CD14-positive monocyte (primary cell): ENCODE results near the gene IMMP2L. TPM values are rescaled to one million over a fixed set of nuclear protein-coding genes. Genes with fewer than 3 reads are reported as not detected.

Experiments
- DNase-seq, 3 donors: peaks; one replicate each; pipeline ENCODE4 v3.0.0-alpha.2; 2011 to 2022
- H2AFZ ChIP-seq: 2 replicates; pipeline ENCODE4 v1.6.0; 2012; ENCODE audit warnings: mild to moderate bottlenecking, low read depth, low read length, inconsistent platforms; ENCODE audit not compliant: insufficient read depth, poor library complexity, severe bottlenecking
- H3K27ac ChIP-seq, 2 donors: 1 replicate in 1 of 2; 2 replicates in 1 of 2; pipeline ENCODE4 v1.5.1; 2012 to 2013; ENCODE audit warnings: low read length in 2 of 2, control low read depth in 1 of 2, inconsistent platforms in 1 of 2, low read depth in 1 of 2, mild to moderate bottlenecking in 1 of 2
- H3K27me3 ChIP-seq, 2 donors: one replicate each; pipeline versions ENCODE4 v1.6.0 to v1.6.1; 2011 to 2013; ENCODE audit warnings: low read length in 2 of 2; ENCODE audit not compliant: control insufficient read depth in 2 of 2, insufficient read depth in 2 of 2
- H3K36me3 ChIP-seq, 2 donors: replicated peaks in 1 of 2; 1 replicate in 1 of 2; 2 replicates in 1 of 2; pipeline versions ENCODE4 v1.5.1 to v1.6.1; 2012 to 2013; ENCODE audit warnings: low read length in 2 of 2, control low read depth in 1 of 2, inconsistent platforms in 1 of 2, mild to moderate bottlenecking in 1 of 2; ENCODE audit not compliant: insufficient read depth in 2 of 2, control insufficient read depth in 1 of 2
- H3K4me1 ChIP-seq, 2 donors: 1 replicate in 1 of 2; 2 replicates in 1 of 2; pipeline versions ENCODE4 v1.5.1 to v1.6.1; 2012 to 2013; ENCODE audit warnings: low read length in 2 of 2, control low read depth in 1 of 2, inconsistent platforms in 1 of 2, mild to moderate bottlenecking in 1 of 2, moderate library complexity in 1 of 2; ENCODE audit not compliant: insufficient read depth in 2 of 2, control insufficient read depth in 1 of 2
- H3K4me2 ChIP-seq: replicated peaks from 2 replicates; pipeline ENCODE3; 2012; ENCODE audit warnings: low read length, moderate library complexity, mild to moderate bottlenecking; ENCODE audit not compliant: poor library complexity, severe bottlenecking; ENCODE audit errors: extremely low read depth
- H3K4me3 ChIP-seq, 3 experiments: fragments of 200-600 bp in 1 of 3; sonication (generic) in 1 of 3; replicated peaks in 1 of 3; 1 replicate in 2 of 3; 2 replicates in 1 of 3; pipeline ENCODE4 v1.5.1; 2011 to 2013; ENCODE audit warnings: low read length in 3 of 3, mild to moderate bottlenecking in 3 of 3, control low read depth in 2 of 3, low read depth in 2 of 3, inconsistent platforms in 1 of 3, moderate library complexity in 1 of 3
- H3K79me2 ChIP-seq: 2 replicates; pipeline ENCODE4 v1.6.0; 2012; ENCODE audit warnings: mild to moderate bottlenecking, control low read depth, inconsistent platforms, low read length, moderate library complexity; ENCODE audit not compliant: insufficient read depth
- H3K9ac ChIP-seq: 2 replicates; pipeline ENCODE4 v1.6.0; 2017; ENCODE audit warnings: low read length, mild to moderate bottlenecking; ENCODE audit not compliant: insufficient read depth, poor library complexity, severe bottlenecking
- H3K9me3 ChIP-seq, 2 donors: replicated peaks in 1 of 2; 1 replicate in 1 of 2; 2 replicates in 1 of 2; pipeline versions ENCODE4 v1.5.1 to v1.6.1; 2012 to 2013; ENCODE audit warnings: low read length in 2 of 2, control low read depth in 1 of 2; ENCODE audit not compliant: control insufficient read depth in 1 of 2, insufficient read depth in 1 of 2
- H4K20me1 ChIP-seq: 2 replicates; pipeline ENCODE4 v1.6.0; 2012; ENCODE audit warnings: mild to moderate bottlenecking, low read length, control low read depth, moderate library complexity; ENCODE audit not compliant: insufficient read depth
- H3K27ac Mint-ChIP-seq, 7 donors: one replicate each; pipeline ENCODE4 v1.8.0; 2020; ENCODE audit warnings: mild to moderate bottlenecking in 7 of 7, mixed read lengths in 7 of 7, moderate library complexity in 6 of 7, inconsistent platforms in 2 of 7
- H3K27me3 Mint-ChIP-seq, 3 donors: one replicate each; pipeline ENCODE4 v1.8.0; 2021 to 2022; ENCODE audit warnings: low read depth in 3 of 3, mild to moderate bottlenecking in 3 of 3, mixed read lengths in 3 of 3, moderate library complexity in 3 of 3, inconsistent platforms in 1 of 3
- H3K36me3 Mint-ChIP-seq, 2 donors: one replicate each; pipeline ENCODE4 v1.8.0; 2020; ENCODE audit warnings: mixed read lengths in 2 of 2, inconsistent platforms in 1 of 2, mild to moderate bottlenecking in 1 of 2
- H3K4me1 Mint-ChIP-seq: one replicate; pipeline ENCODE4 v1.8.0; 2020; ENCODE audit warnings: mild to moderate bottlenecking, mixed read lengths
- H3K4me3 Mint-ChIP-seq, 2 donors: one replicate each; pipeline ENCODE4 v1.8.0; 2020; ENCODE audit warnings: mild to moderate bottlenecking in 2 of 2, mixed read lengths in 2 of 2, moderate library complexity in 1 of 2
- H3K9me3 Mint-ChIP-seq, 7 donors: one replicate each; pipeline ENCODE4 v1.8.0; 2020 to 2022; ENCODE audit warnings: mixed read lengths in 7 of 7, mild to moderate bottlenecking in 6 of 7, moderate library complexity in 6 of 7, inconsistent platforms in 2 of 7
- CTCF ChIP-seq: fragments of 200-600 bp; IDR thresholded peaks from one replicate; pipeline ENCODE4 v1.8.0; 2022; ENCODE audit warnings: antibody characterized with exemption, mild to moderate bottlenecking
- WGBS: methylation state at CpG from one replicate; pipeline ENCODE4 v1.1.5; 2013; ENCODE audit warnings: missing lambda C conversion rate; ENCODE audit not compliant: insufficient coverage; 5-methylcytosine and 5-hydroxymethylcytosine counted together
- intact Hi-C, 2 donors: fragments of 100-400 bp; cut with micrococcal nuclease; formaldehyde crosslinking; loops; one replicate each; pipeline versions ENCODE4 v1.15.0 to v1.15.1; 2023
- polyA plus RNA-seq, 3 donors: library from polyadenylated mRNA; depleted of rRNA in 1 of 3; unstranded in 2 of 3; stranded (reverse) in 1 of 3; fragments of 300-500 nt in 2 of 3; fragments of >200 nt in 1 of 3; fragmentation: Illumina TruSeq in 2 of 3; gene quantifications; 1 replicate in 2 of 3; 2 replicates in 1 of 3; pipeline ENCODE4 v1.2.3, GENCODE V29; 2012 to 2021

The IMMP2L gene
- polyA plus RNA-seq, 3 donors = 1.9 to 6.4 (median 6.2) TPM

DNA sequence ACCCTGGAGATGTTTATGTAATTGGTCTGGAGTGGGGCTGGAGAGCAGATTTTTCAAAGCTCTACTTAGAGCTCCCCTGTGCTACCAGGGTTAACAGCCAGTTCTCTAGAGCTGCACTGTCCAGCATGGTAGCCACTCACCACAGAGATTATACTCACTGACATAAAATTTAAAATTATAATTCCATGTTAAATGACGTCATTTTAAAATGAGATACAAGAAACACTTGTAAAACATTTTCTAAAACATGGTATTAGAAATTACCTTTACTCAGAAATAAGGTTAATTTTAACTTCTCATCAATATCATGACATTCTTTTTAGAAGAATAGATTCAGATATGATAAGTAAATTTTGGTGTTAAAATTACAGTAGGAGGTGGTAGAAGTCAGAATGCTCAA, 777.5 kb downstream of the IMMP2L start:
- Histone ChIP-seq H3K4me1 (no peaks in the 10 kb centered on the region), H3K9ac (no peak overlapping the region), H3K27ac (no peak overlapping the region), H2AFZ (no peak overlapping the region), H4K20me1 (no peaks in the 10 kb centered on the region), H3K27me3 (no peaks in the 10 kb centered on the region), H3K9me3 (no peaks in the 10 kb centered on the region), H3K79me2 (no peaks in the 10 kb centered on the region), H3K4me3 (no peak overlapping the region), H3K4me2 (no peak overlapping the region), H3K36me3 (no peaks in the 10 kb centered on the region)
- Mint-ChIP-seq H3K4me3 (no peak overlapping the region), H3K9me3 (peaks cover 0 to 3% (median 0%) of the 10 kb centered on the region in 7 donors), H3K4me1 (no peaks in the 10 kb centered on the region), H3K27me3 (no peaks in the 10 kb centered on the region), H3K36me3 (no peaks in the 10 kb centered on the region), H3K27ac (no peak overlapping the region)
- no peak for DNase-seq
- intact Hi-C loops = no loop called here
- no CpG with 5 or more reads among the region's 1 CpG for WGBS
- TF ChIP-seq CTCF = no peak

GRCh38 chr7:110780712-110781111, 781.6 kb downstream of the IMMP2L start:
- no peaks in the 10 kb centered on the region for H3K79me2 ChIP-seq
- no peak overlapping the region for H3K4me2 ChIP-seq
- no peak overlapping the region for H3K27ac ChIP-seq
- no peak for TF ChIP-seq CTCF
- H3K27me3 ChIP-seq = no peaks in the 10 kb centered on the region
- Mint-ChIP-seq H3K4me3 (no peak overlapping the region), H3K27me3 (no peaks in the 10 kb centered on the region), H3K4me1 (no peaks in the 10 kb centered on the region), H3K36me3 (no peaks in the 10 kb centered on the region), H3K9me3 (peaks cover 0 to 3% (median 0%) of the 10 kb centered on the region in 7 donors), H3K27ac (no peak overlapping the region)
- H2AFZ ChIP-seq = no peak overlapping the region
- H3K9me3 ChIP-seq = no peaks in the 10 kb centered on the region
- H3K36me3 ChIP-seq = no peaks in the 10 kb centered on the region
- H3K4me1 ChIP-seq = no peaks in the 10 kb centered on the region
- no peak overlapping the region for H3K4me3 ChIP-seq
- intact Hi-C loops = no loop called here
- no peaks in the 10 kb centered on the region for H4K20me1 ChIP-seq
- DNase-seq = no peak
- H3K9ac ChIP-seq = no peak overlapping the region
